Thoracic aorta (tissue), 2 donors: ENCODE measurements around the gene SSR2. TPM values are rescaled to one million over a fixed set of nuclear protein-coding genes. Genes with fewer than 3 reads are reported as not detected.
A peak's percentile ranks its signal among the peaks of the same experiment; 100 is the strongest.

ENCODE experiments used
- ATAC-seq: fragments of 150-250 bp; one replicate; pipeline ENCODE4 v1.8.0; 2017; ENCODE audit warnings: low read depth; ENCODE audit not compliant: insufficient number of reproducible peaks, low FRiP score
- DNase-seq: peaks from one replicate; pipeline ENCODE4 v3.0.0-alpha.2; 2020; ENCODE audit warnings: low spot score
- H3K27ac ChIP-seq, 2 donors: fragments of 200-600 bp; sonication (generic); 1 replicate in 1 of 2; 2 replicates in 1 of 2; pipeline ENCODE4 v1.5.1; 2016; ENCODE audit warnings: mild to moderate bottlenecking in 2 of 2, moderate library complexity in 2 of 2
- H3K27me3 ChIP-seq: fragments of 200-600 bp; sonication (generic); replicated peaks from 2 replicates; pipeline ENCODE4 v1.6.0; 2016; ENCODE audit warnings: mild to moderate bottlenecking; ENCODE audit not compliant: insufficient read depth
- H3K36me3 ChIP-seq: fragments of 200-600 bp; sonication (generic); one replicate; pipeline ENCODE4 v1.5.1; 2016
- H3K4me1 ChIP-seq, 2 donors: fragments of 200-600 bp; sonication (generic); 1 replicate in 1 of 2; 2 replicates in 1 of 2; pipeline versions ENCODE4 v1.5.1 to v1.6.0; 2016; ENCODE audit warnings: low read depth in 2 of 2, mild to moderate bottlenecking in 1 of 2; ENCODE audit not compliant: control insufficient read depth in 1 of 2
- H3K4me3 ChIP-seq: fragments of 200-600 bp; sonication (generic); 2 replicates; pipeline ENCODE4 v1.5.1; 2016; ENCODE audit warnings: mild to moderate bottlenecking
- H3K9me3 ChIP-seq: fragments of 200-600 bp; sonication (generic); 2 replicates; pipeline ENCODE4 v1.5.1; 2016
- CTCF ChIP-seq: fragments of 200-600 bp; sonication (generic); IDR thresholded peaks from one replicate; pipeline ENCODE4 v1.5.1; 2019; ENCODE audit warnings: antibody characterized with exemption
- total RNA-seq, 2 donors: library from RNA; depleted of rRNA; stranded (reverse); fragments of >200 nt; gene quantifications; one replicate each; pipeline versions ENCODE4 v1.1.0 to v1.2.3, GENCODE V29; 2016

SSR2 gene
- total RNA-seq, 2 donors from 2014 or later: 132 to 241 TPM

- Histone ChIP-seq H3K9me3 (no peaks in the 10 kb centered on the region), H3K27ac (peak overlapping the region; percentile 13 to 96)
- TF ChIP-seq CTCF: no peak
Observed at GRCh38 chr1:155971910-155972809, 48.6 kb downstream of the SSR2 start.

GRCh38 chr1:155970531-155971167, 50.1 kb downstream of the SSR2 start:
- H3K27ac ChIP-seq: peak overlapping the region; percentile 66 to 75
- H3K36me3 ChIP-seq: peaks cover 34% of the 10 kb centered on the region
- H3K4me3 ChIP-seq: peak overlapping the region; percentile 40
- no peak for TF ChIP-seq CTCF
- no peaks in the 10 kb centered on the region for H3K27me3 ChIP-seq
- peak; percentile 68 for DNase-seq
- peaks cover 74 to 89% of the 10 kb centered on the region in 2 donors for H3K4me1 ChIP-seq
- H3K9me3 ChIP-seq: no peaks in the 10 kb centered on the region
- peak; percentile 21 for ATAC-seq

More at GRCh38 chr1:155971910-155972809, 48.6 kb downstream of the SSR2 start:
- Histone ChIP-seq H3K27me3 (no peaks in the 10 kb centered on the region), H3K4me3 (no peak overlapping the region), H3K36me3 (peaks cover 20% of the 10 kb centered on the region), H3K4me1 (peaks cover 71 to 88% of the 10 kb centered on the region in 2 donors)
- ATAC-seq: no peak
- DNase-seq: no peak

GRCh38 chr1:155969377-155969791, 51.4 kb downstream of the SSR2 start:
- H3K4me3 ChIP-seq: no peak overlapping the region
- ATAC-seq (no peak), DNase-seq (no peak)
- no peak for TF ChIP-seq CTCF
- H3K27me3 ChIP-seq: no peaks in the 10 kb centered on the region
- H3K9me3 ChIP-seq: no peaks in the 10 kb centered on the region
- peaks cover 44% of the 10 kb centered on the region for H3K36me3 ChIP-seq
- peaks cover 61 to 76% of the 10 kb centered on the region in 2 donors for H3K4me1 ChIP-seq
- peak overlapping the region; percentile 66 to 75 for H3K27ac ChIP-seq

- ATAC-seq: no peak
- Histone ChIP-seq H3K4me1 (peaks cover 55 to 70% of the 10 kb centered on the region in 2 donors), H3K36me3 (peaks cover 47% of the 10 kb centered on the region)
Observed at GRCh38 chr1:155968670-155969069, 52.1 kb downstream of the SSR2 start.

More at GRCh38 chr1:155968670-155969069, 52.1 kb downstream of the SSR2 start:
- Histone ChIP-seq H3K27me3 (no peaks in the 10 kb centered on the region), H3K27ac (peak overlapping the region; percentile 66 to 75), H3K9me3 (no peaks in the 10 kb centered on the region), H3K4me3 (no peak overlapping the region)
- no peak for TF ChIP-seq CTCF
- no peak for DNase-seq
